ENCODE measurements around the gene IAH1. TPM values are rescaled to one million over a fixed set of nuclear protein-coding genes. Genes with fewer than 3 reads are reported as not detected.

The IAH1 gene
- polyA plus RNA-seq, 1 donor (not counting 4 experiments of a cell fraction or from before 2014, with no cell fraction given): 65.0 TPM

DNA sequence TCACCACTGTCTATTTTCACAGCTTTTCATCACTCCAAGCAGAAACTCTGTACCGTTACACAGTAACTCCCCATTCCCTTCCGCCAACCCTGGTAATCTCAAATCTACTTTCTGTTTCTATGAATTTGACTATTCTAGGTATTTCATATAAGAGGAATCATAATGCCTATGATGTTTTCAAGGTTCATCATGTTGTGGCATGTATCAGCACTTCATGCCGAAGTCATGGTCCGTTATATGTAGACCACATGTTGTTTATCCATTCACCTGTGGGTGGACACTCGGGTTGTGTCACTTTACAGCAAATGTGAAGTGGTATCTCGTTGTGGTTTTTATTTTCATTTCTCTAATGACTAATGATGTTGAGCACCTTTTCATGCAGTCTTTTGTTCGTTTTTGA, 29.3 kb upstream of the IAH1 start:
- DNase-seq (ENCODE audit: low read depth, low spot score): no peak
- H3K4me2 ChIP-seq (ENCODE audit: control insufficient read depth, extremely low read depth, insufficient read depth, low read depth, low read length): no peak overlapping the region
- H3K9me3 ChIP-seq (ENCODE audit: control insufficient read depth, low read depth, low read length): no peaks in the 10 kb centered on the region
- TF ChIP-seq EZH2 (IDR thresholded peaks at IDR 0.05; ENCODE audit: low read length): no peak
- TF ChIP-seq CTCF (optimal IDR thresholded peaks at IDR 0.05 in 1 of 3, IDR thresholded peaks at IDR 0.05 in 1 of 3, conservative IDR thresholded peaks at IDR 0.05 in 1 of 3; ENCODE audit: extremely low read depth in 1 of 3, insufficient read depth in 2 of 3, low read length in 3 of 3): no peak
- H2AFZ ChIP-seq (ENCODE audit: control insufficient read depth, low read length): no peak overlapping the region
- H3K4me3 ChIP-seq (ENCODE audit: control insufficient read depth in 2 of 3, extremely low read depth in 1 of 3, insufficient read depth in 2 of 3, low read depth in 1 of 3, low read length in 3 of 3): no peak overlapping the region
- dilution Hi-C loops (cut with MboI; ENCODE audit: extremely low pct_ligation_motif_present, low sequenced_read_pairs): no loop called here
- peaks cover 17 to 23% of the 10 kb centered on the region in 2 experiments for H3K36me3 ChIP-seq (ENCODE audit: control insufficient read depth in 2 of 2, extremely low read depth in 1 of 2, insufficient read depth in 2 of 2, low read length in 2 of 2)
- H3K4me1 ChIP-seq (ENCODE audit: control insufficient read depth, extremely low read depth, insufficient read depth, low read length): no peaks in the 10 kb centered on the region
- H3K27ac ChIP-seq (ENCODE audit: control insufficient read depth, insufficient read depth, low read length): no peak overlapping the region
- FAIRE-seq: peak; percentile 39
- H4K20me1 ChIP-seq (ENCODE audit: control insufficient read depth, extremely low read depth, insufficient read depth, low read length): no peaks in the 10 kb centered on the region
- no peaks in the 10 kb centered on the region for H3K79me2 ChIP-seq (ENCODE audit: control insufficient read depth, insufficient read depth, low read length)
- no peaks in the 10 kb centered on the region for H3K27me3 ChIP-seq (ENCODE audit: control insufficient read depth, extremely low read depth, insufficient read depth, low read length)
- no peaks in the 10 kb centered on the region for H3K9me1 ChIP-seq (ENCODE audit: control insufficient read depth, extremely low read depth, insufficient read depth, low read length)
- H3K9ac ChIP-seq (ENCODE audit: control insufficient read depth, extremely low read depth, insufficient read depth, low read length): no peak overlapping the region

DNA sequence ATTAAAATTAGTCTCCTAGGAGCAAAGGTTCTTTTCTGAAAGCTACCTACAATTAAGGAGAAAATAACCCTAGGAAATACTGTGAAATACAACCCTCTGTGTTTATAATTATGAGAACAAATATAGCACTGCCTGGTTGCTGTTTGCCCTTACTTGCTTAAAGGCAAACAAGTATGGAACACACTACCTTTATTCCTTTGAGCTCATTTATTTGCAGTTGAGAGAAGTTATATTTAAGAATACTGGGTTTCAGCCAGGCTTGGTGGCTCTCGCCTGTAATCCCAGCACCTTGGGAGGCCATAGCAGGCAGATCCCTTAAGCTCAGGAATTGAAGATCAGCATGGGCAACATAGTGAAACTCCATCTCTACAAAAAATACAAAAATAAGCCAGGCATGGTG, 23.1 kb upstream of the IAH1 start:
- H3K79me2 ChIP-seq (ENCODE audit: control insufficient read depth, insufficient read depth, low read length): no peaks in the 10 kb centered on the region
- H3K4me2 ChIP-seq (ENCODE audit: control insufficient read depth, extremely low read depth, insufficient read depth, low read depth, low read length): no peak overlapping the region
- DNase-seq (ENCODE audit: low read depth, low spot score): no peak
- no peaks in the 10 kb centered on the region for H4K20me1 ChIP-seq (ENCODE audit: control insufficient read depth, extremely low read depth, insufficient read depth, low read length)
- no peak overlapping the region for H3K27ac ChIP-seq (ENCODE audit: control insufficient read depth, insufficient read depth, low read length)
- no peak overlapping the region for H2AFZ ChIP-seq (ENCODE audit: control insufficient read depth, low read length)
- no peaks in the 10 kb centered on the region for H3K9me1 ChIP-seq (ENCODE audit: control insufficient read depth, extremely low read depth, insufficient read depth, low read length)
- TF ChIP-seq CTCF (optimal IDR thresholded peaks at IDR 0.05 in 1 of 3, IDR thresholded peaks at IDR 0.05 in 1 of 3, conservative IDR thresholded peaks at IDR 0.05 in 1 of 3; ENCODE audit: extremely low read depth in 1 of 3, insufficient read depth in 2 of 3, low read length in 3 of 3) (no peak), EZH2 (IDR thresholded peaks at IDR 0.05; ENCODE audit: low read length) (no peak)
- no peak for FAIRE-seq
- H3K36me3 ChIP-seq (ENCODE audit: control insufficient read depth in 2 of 2, extremely low read depth in 1 of 2, insufficient read depth in 2 of 2, low read length in 2 of 2): peaks cover 9 to 15% of the 10 kb centered on the region in 2 experiments
- no peak overlapping the region for H3K9ac ChIP-seq (ENCODE audit: control insufficient read depth, extremely low read depth, insufficient read depth, low read length)
- no peak overlapping the region for H3K4me3 ChIP-seq (ENCODE audit: control insufficient read depth in 2 of 3, extremely low read depth in 1 of 3, insufficient read depth in 2 of 3, low read depth in 1 of 3, low read length in 3 of 3)
- no peaks in the 10 kb centered on the region for H3K9me3 ChIP-seq (ENCODE audit: control insufficient read depth, low read depth, low read length)
- dilution Hi-C loops (cut with MboI; ENCODE audit: extremely low pct_ligation_motif_present, low sequenced_read_pairs): no loop called here
- H3K27me3 ChIP-seq (ENCODE audit: control insufficient read depth, extremely low read depth, insufficient read depth, low read length): no peaks in the 10 kb centered on the region
- no peaks in the 10 kb centered on the region for H3K4me1 ChIP-seq (ENCODE audit: control insufficient read depth, extremely low read depth, insufficient read depth, low read length)
